NCI-H146 treated with DMSO at 0.1 percent for 48 hours (cell line): ENCODE data around the gene BEX2.

Experiments
- DNase-seq: peaks from one replicate; lab custom pipeline; 2025; ENCODE audit not compliant: unreplicated experiment; lab: John Stamatoyannopoulos, UW

BEX2 gene

GRCh38 chrX:103274284-103274683 is 36.5 kb downstream of the BEX2 start:
- DNase-seq = no peak
